HG03439 (cell line): ENCODE results near the gene MED13L.
"Not testable (repeated sequence)": the region's sequence is repeated elsewhere in the genome, so short reads cannot be mapped to it uniquely, and the experiment has no call there.

Source experiments
- ATAC-seq: cut with Tn5 transposase; IDR thresholded peaks from one replicate; pipeline ENCODE4 v1.9.1; 2021; ENCODE audit warnings: mild to moderate bottlenecking, moderate library complexity; ENCODE audit not compliant: unreplicated experiment

The MED13L gene

DNA sequence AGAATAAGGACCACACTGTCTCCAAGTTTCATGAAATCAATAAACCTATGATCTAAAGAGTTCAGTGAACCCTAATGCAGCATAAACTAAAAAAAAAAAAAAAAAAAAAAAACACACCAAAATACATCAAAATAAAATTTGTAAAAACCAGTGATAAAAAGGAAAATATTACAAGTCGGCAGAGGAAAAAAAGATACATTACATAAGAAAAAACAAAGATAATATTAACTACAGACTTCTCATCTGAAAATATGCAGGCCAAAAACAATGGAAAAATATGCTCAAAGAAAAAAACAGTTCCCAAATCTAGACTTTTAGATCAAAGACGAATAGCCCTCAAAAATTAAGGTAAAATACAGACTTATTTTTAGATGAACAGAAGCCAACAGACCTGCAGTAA, 27.6 kb downstream of the MED13L start:
- no peak for ATAC-seq

DNA sequence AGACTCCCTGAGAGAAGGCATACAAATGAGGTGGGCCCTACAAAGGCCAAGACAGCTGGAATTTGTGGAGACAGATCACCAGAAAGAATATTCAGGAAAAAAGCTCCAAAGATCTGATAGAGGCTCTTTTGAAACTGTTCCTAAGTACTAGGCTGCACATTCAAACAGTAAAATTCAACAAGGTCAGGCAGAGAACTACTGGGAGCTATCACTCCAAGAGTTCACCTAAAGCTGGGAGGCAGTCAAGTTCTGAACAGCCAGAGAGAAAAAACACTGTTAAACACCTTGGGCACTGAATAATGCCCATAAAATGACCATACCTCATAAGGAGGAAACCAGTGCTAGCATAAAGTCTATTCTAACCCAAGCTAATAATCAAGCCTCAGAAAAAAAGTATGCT, 28.6 kb downstream of the MED13L start:
- no peak for ATAC-seq

DNA sequence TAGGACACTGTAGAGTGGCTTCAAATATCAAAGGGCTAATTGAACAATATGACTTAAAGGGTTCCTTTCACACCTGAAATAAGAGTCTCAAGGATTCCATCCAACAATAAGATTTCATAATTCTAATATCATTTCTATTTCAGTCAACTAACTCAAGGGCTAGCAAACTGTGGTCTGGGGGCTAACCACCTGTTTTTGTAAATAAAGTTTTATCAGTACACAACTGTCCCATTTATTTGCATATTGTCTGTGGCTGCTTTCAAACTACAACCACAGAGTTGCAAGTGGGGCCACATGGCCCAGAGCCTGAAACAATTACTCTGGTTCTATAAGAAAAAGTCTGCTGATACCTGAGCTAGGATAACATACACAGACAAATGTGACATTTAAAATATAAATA, 29.1 kb downstream of the MED13L start:
- ATAC-seq = no peak

DNA sequence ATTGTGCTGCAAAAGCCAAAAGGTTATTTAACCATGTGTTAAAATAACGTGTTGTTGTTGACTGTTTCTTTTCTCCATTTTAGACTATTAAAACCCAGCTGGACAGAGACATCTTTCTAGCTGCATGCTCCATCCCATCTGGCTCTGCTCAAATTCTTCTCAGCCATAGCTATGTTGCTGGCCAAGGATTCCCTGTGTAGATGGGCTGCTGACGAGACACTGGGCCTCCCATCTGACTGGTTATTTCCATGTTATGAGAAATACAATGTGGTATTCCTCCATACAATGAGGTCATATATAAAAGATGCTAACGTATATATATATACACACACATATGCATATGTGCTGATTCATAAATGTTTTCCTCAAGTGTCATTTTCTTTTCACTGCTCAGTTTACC, 30.1 kb downstream of the MED13L start:
- no peak for ATAC-seq

DNA sequence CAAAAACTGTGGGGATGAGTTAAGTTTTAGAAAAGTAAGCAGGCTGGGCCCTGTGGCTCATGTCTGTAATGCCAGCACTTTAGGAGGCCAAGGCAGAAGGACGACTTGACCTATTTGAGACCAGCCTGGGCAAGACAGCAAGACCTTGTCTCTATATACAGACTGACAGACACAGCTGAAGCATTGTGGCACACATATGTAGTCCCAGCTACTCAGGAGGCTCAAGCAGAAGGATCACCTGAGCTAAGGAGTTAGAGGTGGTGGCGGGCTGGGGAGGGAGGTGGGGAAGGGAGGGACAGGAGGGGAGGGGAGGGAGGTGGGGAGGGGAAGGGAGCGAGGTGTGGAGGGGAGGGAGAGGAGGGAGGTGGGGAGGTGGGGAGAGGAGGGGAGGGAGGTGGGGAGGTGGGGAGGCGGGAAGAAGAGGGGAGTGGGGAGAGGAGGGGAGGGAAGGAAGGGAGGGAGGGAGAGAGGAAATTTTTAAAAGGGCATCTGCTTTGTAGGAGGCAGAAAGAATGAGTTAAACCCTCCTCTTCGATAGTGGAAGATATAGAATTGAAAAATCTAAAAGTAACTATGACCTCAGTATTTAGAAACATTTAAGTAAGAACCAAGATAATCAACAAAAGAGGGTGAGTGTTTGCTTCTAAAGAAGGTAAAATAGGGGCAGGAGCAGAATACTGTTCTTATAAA, 30.9 kb downstream of the MED13L start:
- no peak for ATAC-seq

DNA sequence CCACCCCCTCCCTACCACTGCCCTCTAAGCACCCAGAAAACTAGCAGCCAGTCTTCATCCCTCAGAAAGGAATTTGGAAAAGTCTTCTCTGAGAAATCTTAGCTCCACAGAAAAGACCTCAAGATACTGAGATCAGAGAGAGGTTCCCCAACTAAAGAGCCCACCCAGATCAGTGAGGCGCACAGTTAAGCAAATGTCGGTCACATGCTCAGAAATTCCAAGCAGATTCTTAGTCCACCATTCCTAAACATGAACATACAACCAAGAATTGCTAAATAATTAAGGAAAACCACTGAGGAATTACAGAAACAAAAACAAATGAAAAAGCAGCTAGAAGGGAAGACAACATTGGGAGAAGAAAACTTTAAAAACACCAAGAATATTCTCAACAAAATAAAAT, 32.3 kb downstream of the MED13L start:
- no peak for ATAC-seq

DNA sequence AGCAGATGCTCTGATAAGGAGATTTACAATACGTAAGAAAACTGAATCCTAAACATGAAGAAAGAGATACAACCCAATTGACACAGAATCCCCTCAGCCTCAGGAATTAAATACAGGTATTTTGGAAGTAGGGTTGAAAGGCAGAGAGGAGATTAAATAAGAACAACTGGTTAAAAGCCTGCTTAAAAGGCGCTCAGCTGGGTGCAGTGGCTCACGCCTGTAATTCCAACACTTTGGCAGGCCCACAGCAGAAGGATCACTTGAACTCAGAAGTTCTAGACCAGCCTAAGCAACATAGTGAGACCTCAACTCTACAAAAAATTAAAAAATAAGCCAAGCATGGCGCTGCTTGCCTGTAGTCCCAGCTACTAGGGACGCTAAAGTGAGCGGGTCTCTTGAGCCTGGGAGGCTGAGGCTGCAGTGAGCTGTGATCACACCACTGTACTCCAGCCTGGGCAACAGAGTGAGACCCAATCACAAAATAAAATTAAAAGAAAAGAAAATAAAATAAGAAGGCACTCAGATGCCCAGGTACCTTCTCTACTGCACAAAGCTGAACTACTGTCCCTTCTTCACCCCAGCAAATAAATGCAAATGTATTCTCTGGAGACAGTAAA, 32.9 kb downstream of the MED13L start:
- ATAC-seq = no peak

DNA sequence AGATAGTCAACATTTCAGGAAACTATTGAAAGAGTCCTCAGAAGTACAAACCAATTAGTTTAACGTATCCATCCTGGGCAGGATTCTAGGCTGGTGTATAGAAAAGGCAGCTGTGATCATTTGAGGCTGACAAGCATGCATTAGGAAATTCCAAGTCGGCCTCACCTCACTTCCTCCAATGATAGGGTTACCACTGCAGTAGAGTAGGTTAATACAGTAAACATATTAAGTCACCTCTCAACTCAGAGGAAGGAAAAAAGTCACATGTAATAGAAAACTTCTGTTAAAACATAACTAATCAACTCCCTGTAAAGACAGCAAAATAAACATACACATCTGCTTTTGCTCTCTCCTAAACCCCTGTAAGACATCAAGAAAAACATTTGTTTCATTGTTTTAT, 33.5 kb downstream of the MED13L start:
- ATAC-seq = no peak

DNA sequence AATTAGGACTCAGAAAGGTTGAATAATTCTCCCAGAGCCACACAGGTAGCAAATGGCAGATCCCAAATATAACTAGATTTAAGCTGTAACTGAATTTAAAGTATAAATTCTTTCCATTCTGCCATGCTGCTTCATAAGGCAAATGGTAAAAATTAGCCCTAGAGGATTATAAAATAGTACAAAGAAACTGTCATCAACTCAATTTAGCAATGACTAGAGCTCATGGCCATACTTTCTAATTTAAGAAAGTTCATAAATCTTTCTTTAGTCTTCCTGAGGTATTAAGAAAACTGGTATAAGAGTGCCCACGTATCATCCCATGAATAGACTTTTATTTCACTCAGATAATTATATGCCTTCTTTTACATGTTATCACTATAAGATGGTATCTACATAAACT, 34.8 kb downstream of the MED13L start:
- ATAC-seq = no peak

DNA sequence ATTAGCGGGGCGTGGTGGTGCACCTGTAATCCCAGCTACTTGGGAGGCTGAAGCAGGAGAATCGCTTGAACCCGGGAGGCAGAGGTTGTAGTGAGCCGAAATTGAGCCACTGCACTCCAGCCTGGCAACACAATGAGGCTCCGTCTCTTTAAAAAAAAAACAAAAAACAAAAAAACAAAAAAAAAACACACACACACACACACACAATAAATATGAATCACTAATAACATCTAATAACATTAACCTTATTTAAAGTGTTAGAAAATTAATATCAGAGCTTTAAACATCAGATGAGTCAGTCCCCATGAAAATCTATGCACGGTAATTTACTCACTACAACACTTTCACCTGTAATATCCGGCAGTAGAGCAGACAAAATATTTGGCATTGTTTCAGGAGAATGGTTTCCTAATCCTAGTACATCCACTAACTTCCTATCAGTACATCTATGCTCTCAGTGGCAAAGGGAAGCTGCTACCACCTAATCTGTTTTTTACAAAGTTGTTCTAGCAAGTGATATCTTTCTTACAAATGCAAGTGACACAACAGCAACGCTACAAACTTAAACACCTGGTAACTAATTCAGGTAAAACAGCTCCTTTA, 36.2 kb downstream of the MED13L start:
- ATAC-seq = no peak

DNA sequence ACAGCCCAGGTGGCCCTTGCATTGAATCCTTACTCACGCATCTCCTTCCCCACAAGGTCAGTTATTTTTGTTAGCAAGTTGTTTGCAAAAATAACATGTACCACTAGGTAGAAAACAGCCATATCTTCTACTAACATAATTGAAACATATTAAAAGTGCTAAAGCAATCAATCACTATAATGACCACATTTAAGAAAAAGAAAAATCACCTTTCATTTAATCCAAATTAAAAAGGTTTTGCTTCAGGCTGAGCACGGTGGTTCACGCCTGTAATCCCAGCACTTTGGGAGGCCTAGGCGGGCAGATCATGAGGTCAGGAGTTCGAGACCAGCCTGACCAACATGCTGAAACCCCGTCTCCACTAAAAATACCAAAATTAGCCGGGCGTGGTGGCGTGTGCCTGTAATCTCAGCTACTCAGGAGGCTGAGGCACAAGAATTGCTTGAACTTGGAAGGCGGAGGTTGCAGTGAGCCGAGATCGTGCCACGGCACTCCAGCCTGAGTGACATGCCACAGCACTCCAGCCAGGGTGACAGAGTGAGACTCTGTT, 38.8 kb downstream of the MED13L start:
- not testable (repeated sequence) for ATAC-seq

DNA sequence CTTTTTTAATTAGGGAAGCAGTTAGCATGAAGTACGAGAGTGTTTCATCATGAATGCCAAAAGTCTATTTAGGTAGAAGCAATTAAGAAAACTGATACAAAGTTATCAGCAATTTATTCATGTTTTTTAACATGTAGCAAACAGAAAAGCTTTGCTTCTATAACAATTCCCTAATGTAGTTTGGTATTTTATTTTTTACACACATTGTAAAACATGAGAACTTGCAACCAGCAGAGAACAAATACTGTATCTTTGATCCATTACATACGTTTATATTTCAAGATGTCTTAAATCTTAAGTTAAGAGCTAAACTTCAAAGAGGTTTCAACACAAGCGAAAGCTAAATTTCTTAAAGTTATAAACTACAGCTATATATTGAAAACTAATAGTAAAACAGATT, 39.3 kb downstream of the MED13L start:
- ATAC-seq = no peak

DNA sequence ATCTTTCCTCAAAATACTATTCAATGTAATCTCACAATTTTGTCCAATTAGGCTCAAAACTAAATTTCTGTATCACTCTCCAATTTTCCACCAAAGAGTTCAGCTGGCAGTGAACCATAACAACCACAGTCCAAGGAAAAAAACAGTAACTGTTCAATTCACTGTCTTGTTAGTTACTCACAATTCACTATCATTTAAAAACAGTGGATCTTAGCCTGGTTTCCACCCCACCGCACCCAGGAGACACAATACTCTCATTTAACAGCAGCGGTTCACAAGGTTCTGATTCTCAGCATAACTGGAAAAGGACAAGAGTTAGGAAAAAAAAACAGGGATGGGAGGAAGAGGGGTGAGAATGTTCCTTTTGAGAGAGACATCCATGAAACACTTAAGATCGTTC, 40.5 kb downstream of the MED13L start:
- ATAC-seq = no peak

DNA sequence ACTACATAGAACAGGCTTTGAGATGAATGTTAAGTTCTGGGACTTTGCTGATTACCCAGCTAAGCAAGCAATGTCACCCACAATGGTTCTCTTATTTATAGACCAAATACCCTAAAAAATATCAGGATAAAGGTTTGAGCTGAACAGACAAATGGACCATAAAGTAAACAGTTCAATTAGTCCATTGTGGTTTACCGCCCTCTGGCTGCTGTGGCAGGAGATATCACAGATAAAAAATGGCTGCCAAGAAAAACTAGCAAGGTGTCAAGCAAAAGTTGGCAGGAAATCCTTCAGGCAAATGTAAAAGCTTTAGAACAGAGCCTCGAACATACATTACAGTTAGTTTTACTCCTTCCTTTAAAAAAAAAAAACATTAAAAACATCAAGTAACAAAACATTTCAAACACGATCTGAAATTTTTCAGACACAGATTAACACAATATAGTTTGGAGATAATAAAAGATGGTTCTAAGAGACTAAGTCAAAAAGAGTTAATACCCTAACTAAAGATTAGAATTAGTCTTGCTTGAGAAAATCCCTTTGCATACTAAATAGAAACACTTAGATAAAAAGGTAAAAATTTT, 41.3 kb downstream of the MED13L start:
- ATAC-seq = no peak

DNA sequence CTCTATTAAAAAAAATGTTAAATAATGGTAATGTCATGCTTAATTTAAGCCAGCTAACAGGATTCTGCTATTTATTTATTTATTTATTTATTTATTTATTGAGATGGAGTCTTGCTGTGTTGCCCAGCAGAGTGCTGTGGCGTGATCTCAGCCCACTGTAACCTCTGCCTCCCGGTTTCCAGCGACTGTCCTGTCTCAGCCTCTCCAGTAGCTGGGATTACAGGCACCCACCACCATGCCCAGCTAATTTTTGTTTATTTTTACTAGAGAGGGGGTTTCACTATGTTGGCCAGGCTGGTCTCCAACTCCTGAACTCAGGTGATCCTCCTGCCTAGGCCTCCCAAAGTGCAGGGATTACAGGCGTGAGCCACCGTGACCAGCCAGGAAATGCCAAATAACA, 43.3 kb downstream of the MED13L start:
- ATAC-seq = not testable (repeated sequence)

DNA sequence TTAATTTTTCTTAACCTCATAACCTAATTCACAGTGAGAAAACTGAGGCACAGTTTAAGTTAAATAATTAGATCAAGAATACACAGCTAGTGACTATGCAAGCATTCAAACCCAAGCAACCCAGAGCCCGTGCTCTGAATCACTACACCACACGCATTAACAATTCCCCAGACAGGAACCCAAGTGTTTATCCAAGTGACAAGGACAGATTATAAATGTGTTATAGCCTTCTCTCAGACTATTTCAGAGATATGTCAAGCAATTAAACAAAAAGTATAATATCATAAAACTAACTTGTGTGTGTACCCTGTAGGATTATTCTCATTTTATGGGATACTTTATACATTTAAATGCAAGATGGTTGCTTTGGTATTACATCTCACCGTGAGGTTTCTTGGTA, 43.8 kb downstream of the MED13L start:
- ATAC-seq = no peak

DNA sequence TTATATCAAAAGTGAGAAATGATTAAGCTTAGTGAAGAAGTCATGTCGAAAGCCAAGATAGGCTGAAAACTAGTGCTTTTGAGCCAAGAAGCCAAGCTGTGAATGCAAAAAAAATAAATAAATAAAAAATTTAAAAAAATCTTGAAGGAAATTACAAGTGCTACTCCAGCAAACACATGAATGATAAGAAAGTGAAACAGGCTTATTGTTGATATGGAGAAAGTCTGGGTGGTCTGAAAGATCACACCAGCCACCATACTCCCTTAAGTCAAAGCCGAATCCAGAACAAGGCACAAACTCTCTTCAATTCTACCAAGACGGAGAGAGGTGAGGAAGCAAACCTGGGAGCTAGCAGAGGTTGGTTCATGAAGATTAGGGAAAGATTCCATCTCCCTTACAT, 49.7 kb downstream of the MED13L start:
- ATAC-seq = no peak

DNA sequence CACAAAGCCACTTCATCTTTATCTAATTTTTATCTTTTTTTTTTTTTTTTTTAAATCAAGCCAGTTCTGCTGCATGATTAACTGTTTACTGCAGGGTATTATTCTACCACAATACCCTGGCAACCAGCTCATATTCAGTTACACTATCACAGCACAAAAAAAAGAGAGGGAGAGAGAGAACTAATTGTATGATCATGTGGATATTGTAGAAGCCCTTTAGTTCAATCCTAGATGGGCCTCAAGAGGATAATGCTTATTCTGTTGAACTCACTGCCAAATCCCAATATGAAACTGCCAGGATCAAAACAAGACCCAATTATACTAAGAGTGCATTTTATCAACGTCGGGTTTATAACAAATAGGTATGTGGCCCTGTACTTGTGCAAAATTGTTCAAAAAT, 51.5 kb downstream of the MED13L start:
- no peak for ATAC-seq

DNA sequence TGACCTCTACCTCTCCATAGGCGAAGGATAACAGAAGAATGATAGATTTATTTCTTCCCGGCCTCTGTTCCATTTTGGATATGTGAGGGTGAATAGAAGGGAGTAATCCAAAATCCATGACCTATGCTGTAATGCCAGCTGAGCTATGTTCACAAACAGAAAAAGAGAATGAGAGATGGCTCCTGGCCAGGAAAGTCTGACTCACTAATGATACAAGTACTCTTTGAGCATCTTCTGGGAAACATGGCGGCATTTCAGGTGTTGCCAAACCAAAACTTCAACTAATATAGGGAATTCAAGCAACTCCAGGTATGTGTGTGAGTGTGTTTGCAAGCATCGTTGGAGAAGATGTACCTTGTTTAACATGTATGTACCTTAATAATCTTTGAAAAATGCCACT, 55.1 kb downstream of the MED13L start:
- ATAC-seq = no peak

DNA sequence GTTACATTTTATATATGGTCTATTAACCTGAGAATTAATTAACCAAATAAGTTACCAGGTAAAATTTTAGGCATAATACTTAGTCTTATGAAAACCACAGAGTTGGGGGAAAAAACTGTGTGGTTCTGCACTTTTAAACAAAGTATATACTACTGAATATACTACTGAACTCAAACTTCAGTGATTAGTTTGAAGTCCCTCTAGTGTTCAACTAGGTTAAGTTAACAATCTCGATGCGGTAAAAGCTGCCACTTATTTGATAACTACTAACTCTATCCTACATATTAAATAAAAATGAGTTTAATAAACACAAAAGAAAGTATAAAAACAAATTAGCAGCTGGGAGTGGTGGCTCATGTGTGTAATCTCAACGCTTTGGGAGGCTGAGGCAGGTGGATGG, 56.7 kb downstream of the MED13L start:
- ATAC-seq = no peak

DNA sequence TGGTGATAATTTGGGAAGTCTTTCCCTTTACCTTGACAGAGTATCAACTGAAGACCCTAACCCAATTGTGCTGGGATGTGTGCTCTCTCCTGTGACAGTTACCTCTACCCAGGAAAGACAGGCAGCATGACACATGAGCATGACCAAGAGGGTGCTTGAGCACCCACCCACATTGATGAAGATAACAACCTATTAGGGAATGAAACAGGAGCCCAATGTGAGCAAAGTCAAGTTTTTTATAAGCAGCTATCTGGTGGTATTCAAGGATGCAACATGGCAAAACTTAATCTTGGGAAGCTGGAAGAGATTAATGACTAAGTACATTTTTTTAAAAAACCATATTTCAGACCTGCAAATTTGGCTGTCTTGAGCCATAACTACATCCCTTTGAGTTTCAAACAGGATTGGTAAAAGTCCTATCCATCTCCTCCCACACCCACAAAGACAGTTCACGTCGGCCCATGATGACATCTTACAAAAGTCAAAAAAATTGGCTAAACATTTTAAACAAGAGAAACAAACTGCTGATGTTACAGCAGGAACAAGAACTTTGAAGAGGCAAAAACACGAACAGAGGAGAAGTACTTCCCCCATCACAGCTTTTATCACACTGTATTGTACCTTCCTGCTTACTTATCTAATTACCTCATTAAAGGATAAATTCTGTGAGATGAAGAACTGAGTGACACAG, 60.3 kb downstream of the MED13L start:
- no peak for ATAC-seq
